Spleen (tissue), 11 donors: ENCODE results near the gene AXIN1. TPM values are rescaled to one million over a fixed set of nuclear protein-coding genes. Genes with fewer than 3 reads are reported as not detected.

ENCODE experiments used
- DNase-seq: peaks from one replicate; pipeline ENCODE4 v3.0.0-alpha.2; 2020
- H3K27ac ChIP-seq, 8 donors: fragments of 200-600 bp; sonication (generic) in 7 of 8; 1 replicate in 4 of 8; 2 replicates in 4 of 8; pipeline versions ENCODE4 v1.5.0 to v1.8.0; 2016 to 2021; ENCODE audit warnings: inconsistent platforms in 4 of 8, mild to moderate bottlenecking in 4 of 8, moderate library complexity in 1 of 8
- H3K27me3 ChIP-seq, 7 donors: fragments of 200-600 bp; sonication (generic) in 6 of 7; replicated peaks in 1 of 7; 1 replicate in 4 of 7; 2 replicates in 3 of 7; pipeline versions ENCODE4 v1.5.0 to v1.8.0; 2016 to 2021; ENCODE audit warnings: inconsistent platforms in 3 of 7, mild to moderate bottlenecking in 1 of 7
- H3K36me3 ChIP-seq, 6 donors: fragments of 200-600 bp; sonication (generic) in 5 of 6; 1 replicate in 4 of 6; 2 replicates in 2 of 6; pipeline versions ENCODE4 v1.5.0 to v1.8.0; 2016 to 2021; ENCODE audit warnings: inconsistent platforms in 2 of 6
- H3K4me1 ChIP-seq, 6 donors: fragments of 200-600 bp; sonication (generic) in 5 of 6; 1 replicate in 3 of 6; 2 replicates in 3 of 6; pipeline versions ENCODE4 v1.5.0 to v1.8.0; 2016 to 2021; ENCODE audit warnings: inconsistent platforms in 3 of 6
- H3K4me3 ChIP-seq, 8 donors: fragments of 200-600 bp; sonication (generic) in 7 of 8; 1 replicate in 4 of 8; 2 replicates in 4 of 8; pipeline versions ENCODE4 v1.5.0 to v1.8.0; 2016 to 2021; ENCODE audit warnings: inconsistent platforms in 4 of 8, mild to moderate bottlenecking in 4 of 8, moderate library complexity in 2 of 8
- H3K9me3 ChIP-seq, 8 donors: fragments of 200-600 bp; sonication (generic) in 7 of 8; 1 replicate in 4 of 8; 2 replicates in 4 of 8; pipeline versions ENCODE4 v1.5.0 to v1.8.0; 2016 to 2021; ENCODE audit warnings: inconsistent platforms in 4 of 8
- POLR2A ChIP-seq, 3 donors: fragments of 450-650 bp; IDR thresholded peaks; one replicate each; pipeline ENCODE4 v1.5.1; 2017; ENCODE audit warnings: antibody characterized with exemption in 3 of 3, mild to moderate bottlenecking in 1 of 3
- POLR2AphosphoS5 ChIP-seq, 3 donors: sonication (generic); formaldehyde crosslinking; IDR thresholded peaks; one replicate each; pipeline ENCODE4 v1.5.1; 2017; ENCODE audit warnings: antibody characterized with exemption in 3 of 3
- whole genome bisulfite sequencing, 5 donors: extraction: QIAGEN DNeasy Blood & Tissue Kit in 3 of 5; methylation state at CpG; one replicate each; pipeline versions ENCODE4 v1.1.5 to v1.1.7; 2013 to 2018; 5-methylcytosine and 5-hydroxymethylcytosine counted together
- intact Hi-C: fragments of 100-400 bp; cut with DNase I; formaldehyde crosslinking; loops from one replicate; pipeline ENCODE4 v1.15.0; 2023; ENCODE audit warnings: low total_unique reads
- polyA plus RNA-seq, 3 donors: library from polyadenylated mRNA; stranded (reverse); fragments of 200-250 nt; gene quantifications; one replicate each; pipeline ENCODE4 v1.2.1, GENCODE V29; 2013
- total RNA-seq, 7 donors: library from RNA; depleted of rRNA in 3 of 7; stranded (reverse); fragments of >200 nt in 3 of 7; fragmentation: NEBNext Ultra II Directional in 4 of 7; extraction: Animal tissue kit (Norgen Biotek cat#: 25700) in 4 of 7; gene quantifications; one replicate each; pipeline versions ENCODE4 v1.1.0 to v1.2.1, GENCODE V29; 2016 to 2021
- TF ChIP-seq, protein P1 (sequence below), 11 experiments: fragments of 200-600 bp in 7 of 11; fragments of 450-650 bp in 4 of 11; sonication (generic) in 4 of 11; IDR thresholded peaks in 8 of 11; conservative IDR thresholded peaks in 3 of 11; 1 replicate in 7 of 11; 2 replicates in 4 of 11; pipeline versions ENCODE4 v1.4.0 to v1.8.0; 2016 to 2021; ENCODE audit warnings: antibody characterized with exemption in 11 of 11, inconsistent platforms in 4 of 11, mild to moderate bottlenecking in 1 of 11
- donor health status: healthy with polysubstance abuse.
- donor health status: DM: no; HTN: no; CAD: no; lungs with moderate emphysema.
- donor health status: DM: no; HTN: no; CAD: no.
- donor health status: Bipolar disorder and iron deficiency.
- donor health status: healthy.
- donor health status: DM: no; HTN: no; CAD: no.
- donor health status: DM: yes; HTN: yes; CAD: no.

The AXIN1 gene
- total and polyA plus RNA-seq, 10 donors = 12.9 to 27.3 (median 23.9) TPM

GRCh38 chr16:368388-369158 lies 16.1 kb upstream of the AXIN1 start:
- WGBS, 5 donors = 95 to 96% (median 95%) methylated on average over 24 to 29 of the region's 29 CpGs
- H3K9me3 ChIP-seq = no peaks in the 10 kb centered on the region

DNA sequence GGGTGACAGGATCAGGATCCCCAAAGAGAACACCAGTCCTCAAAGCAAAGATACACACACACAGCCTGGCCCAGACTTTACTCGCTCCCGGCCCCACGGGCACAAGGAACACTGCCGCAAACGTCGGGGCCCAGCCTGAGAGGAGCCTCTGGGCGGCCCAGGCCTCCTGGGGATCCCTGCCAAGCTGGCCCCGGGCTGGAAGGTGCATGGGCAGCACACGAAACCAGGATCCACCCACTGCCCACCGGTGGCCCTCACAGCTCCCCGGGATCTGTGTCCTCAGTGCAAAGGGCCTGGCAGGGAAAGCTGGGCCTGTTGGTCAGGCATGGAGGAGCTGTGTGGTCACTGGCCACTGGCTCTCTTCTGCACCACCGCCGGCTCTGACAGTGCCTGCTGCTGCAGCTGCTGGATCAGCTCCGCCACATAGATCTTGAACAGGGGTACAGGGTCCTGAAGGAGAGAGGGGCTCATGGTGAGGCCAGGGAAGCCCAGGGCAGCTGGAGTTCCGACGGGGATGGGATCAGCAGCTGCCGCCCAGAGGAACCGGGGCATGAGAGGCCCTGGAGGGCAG lies 14.9 kb upstream of the AXIN1 start:
- H3K4me3 ChIP-seq = no peak overlapping the region
- H3K27me3 ChIP-seq = peaks cover 0 to 26% (median 4%) of the 10 kb centered on the region in 7 donors
- intact Hi-C loops = no loop called here
- peaks cover 9 to 34% (median 25%) of the 10 kb centered on the region in 6 donors for H3K4me1 ChIP-seq
- no peak overlapping the region for H3K27ac ChIP-seq
- WGBS, 5 donors = 93 to 99% (median 96%) methylated on average over 15 to 18 of the region's 18 CpGs
- H3K36me3 ChIP-seq = peaks cover 0 to 52% (median 40%) of the 10 kb centered on the region in 6 donors
- no peaks in the 10 kb centered on the region for H3K9me3 ChIP-seq
- TF ChIP-seq, protein P1, sequence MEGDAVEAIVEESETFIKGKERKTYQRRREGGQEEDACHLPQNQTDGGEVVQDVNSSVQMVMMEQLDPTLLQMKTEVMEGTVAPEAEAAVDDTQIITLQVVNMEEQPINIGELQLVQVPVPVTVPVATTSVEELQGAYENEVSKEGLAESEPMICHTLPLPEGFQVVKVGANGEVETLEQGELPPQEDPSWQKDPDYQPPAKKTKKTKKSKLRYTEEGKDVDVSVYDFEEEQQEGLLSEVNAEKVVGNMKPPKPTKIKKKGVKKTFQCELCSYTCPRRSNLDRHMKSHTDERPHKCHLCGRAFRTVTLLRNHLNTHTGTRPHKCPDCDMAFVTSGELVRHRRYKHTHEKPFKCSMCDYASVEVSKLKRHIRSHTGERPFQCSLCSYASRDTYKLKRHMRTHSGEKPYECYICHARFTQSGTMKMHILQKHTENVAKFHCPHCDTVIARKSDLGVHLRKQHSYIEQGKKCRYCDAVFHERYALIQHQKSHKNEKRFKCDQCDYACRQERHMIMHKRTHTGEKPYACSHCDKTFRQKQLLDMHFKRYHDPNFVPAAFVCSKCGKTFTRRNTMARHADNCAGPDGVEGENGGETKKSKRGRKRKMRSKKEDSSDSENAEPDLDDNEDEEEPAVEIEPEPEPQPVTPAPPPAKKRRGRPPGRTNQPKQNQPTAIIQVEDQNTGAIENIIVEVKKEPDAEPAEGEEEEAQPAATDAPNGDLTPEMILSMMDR (IDR thresholded peaks at IDR 0.05 in 8 of 11, conservative IDR thresholded peaks at IDR 0.05 in 3 of 11) = no peak
- TF ChIP-seq POLR2AphosphoS5 (IDR thresholded peaks at IDR 0.05) (no peak), POLR2A (IDR thresholded peaks at IDR 0.05) (no peak)
- DNase-seq = peak; percentile 54

More at GRCh38 chr16:368388-369158, 16.1 kb upstream of the AXIN1 start:
- no peak overlapping the region for H3K4me3 ChIP-seq
- peaks cover 0 to 64% (median 51%) of the 10 kb centered on the region in 6 donors for H3K36me3 ChIP-seq
- DNase-seq = peak; percentile 73
- H3K4me1 ChIP-seq = peaks cover 9 to 32% (median 25%) of the 10 kb centered on the region in 6 donors
- no peak overlapping the region for H3K27ac ChIP-seq
- H3K27me3 ChIP-seq = peaks cover 0 to 14% (median 0%) of the 10 kb centered on the region in 7 donors
- no peak for TF ChIP-seq POLR2AphosphoS5 (IDR thresholded peaks at IDR 0.05)
- TF ChIP-seq, protein P1 (IDR thresholded peaks at IDR 0.05 in 8 of 11, conservative IDR thresholded peaks at IDR 0.05 in 3 of 11) = no peak
- TF ChIP-seq POLR2A (IDR thresholded peaks at IDR 0.05) = no peak
- intact Hi-C loops = no loop called here

DNA sequence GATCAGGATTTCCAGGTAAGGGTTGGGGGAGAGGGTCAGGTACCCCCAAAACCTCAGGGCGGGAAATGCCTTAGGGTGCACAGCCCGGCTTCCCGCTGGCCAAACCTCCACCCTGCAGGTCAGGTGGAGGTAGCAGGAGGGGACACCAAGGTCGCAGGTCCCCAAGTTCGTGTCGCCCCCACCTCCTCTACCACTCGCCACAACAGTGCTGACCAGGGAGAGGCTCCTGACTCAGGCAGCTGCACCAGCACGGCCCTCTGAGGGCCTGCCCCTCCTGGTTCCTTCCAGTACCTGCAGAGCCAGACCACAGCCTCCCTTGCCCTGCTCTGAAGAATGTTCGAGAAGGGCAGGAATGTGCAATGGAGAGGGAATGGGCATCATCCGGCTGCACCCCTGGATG lies 14.0 kb upstream of the AXIN1 start:
- Histone ChIP-seq H3K27ac (no peak overlapping the region), H3K9me3 (no peaks in the 10 kb centered on the region), H3K4me1 (peaks cover 9 to 37% (median 27%) of the 10 kb centered on the region in 6 donors), H3K4me3 (no peak overlapping the region), H3K27me3 (peaks cover 0 to 28% (median 4%) of the 10 kb centered on the region in 7 donors), H3K36me3 (peaks cover 0 to 43% (median 31%) of the 10 kb centered on the region in 6 donors)
- no peak for DNase-seq
- TF ChIP-seq POLR2AphosphoS5 (IDR thresholded peaks at IDR 0.05) (no peak), POLR2A (IDR thresholded peaks at IDR 0.05) (no peak)
- TF ChIP-seq, protein P1 (IDR thresholded peaks at IDR 0.05 in 8 of 11, conservative IDR thresholded peaks at IDR 0.05 in 3 of 11) = no peak
- 83 to 98% (median 95%) methylated on average over 3 to 10 of the region's 10 CpGs for WGBS, 5 donors
- intact Hi-C loops = no loop called here
